ENCODE data around the gene LCE1B. TPM values are rescaled to one million over a fixed set of nuclear protein-coding genes. Genes with fewer than 3 reads are reported as not detected.

LCE1B gene
- total and polyA plus RNA-seq, 2 donors from 2014 or later: not detected

DNA sequence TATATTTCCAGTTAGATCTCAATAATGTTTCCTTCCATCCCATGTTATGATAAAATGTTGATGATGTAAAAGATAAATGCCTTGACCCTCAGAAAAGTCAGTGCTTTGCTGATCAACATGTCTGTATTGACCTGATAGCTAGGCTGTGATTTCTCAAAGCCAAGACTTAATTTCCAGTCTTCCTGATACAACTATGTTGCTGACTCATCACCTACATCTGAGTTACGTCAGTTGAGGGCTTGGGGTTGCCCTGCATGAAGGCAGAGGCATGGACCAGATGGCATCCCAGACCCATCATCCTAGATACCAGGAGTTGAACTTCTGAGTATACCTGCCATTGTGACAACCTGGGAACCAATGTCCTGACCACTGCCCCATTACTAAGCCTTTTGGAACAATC lies 10.4 kb upstream of the LCE1B start:
- Histone ChIP-seq H3K27ac (ENCODE audit: low read depth in 2 of 2, low read length in 2 of 2) (no peak overlapping the region), H3K36me3 (ENCODE audit: control insufficient read depth in 2 of 3, insufficient read depth in 3 of 3, low read length in 3 of 3) (no peaks in the 10 kb centered on the region), H3K27me3 (ENCODE audit: control insufficient read depth, insufficient read depth, low read length) (no peaks in the 10 kb centered on the region), H3K4me1 (ENCODE audit: control insufficient read depth in 2 of 3, insufficient read depth in 2 of 3, low read depth in 1 of 3, low read length in 3 of 3) (peaks cover 0 to 5% (median 0%) of the 10 kb centered on the region in 3 donors), H3K4me3 (ENCODE audit: low read length in 3 of 3) (no peak overlapping the region), H3K9ac (ENCODE audit: low read length in 3 of 3) (no peak overlapping the region), H3K9me3 (ENCODE audit: control insufficient read depth in 2 of 3, insufficient read depth in 1 of 3, low read length in 3 of 3) (no peaks in the 10 kb centered on the region)
- intact Hi-C loops (cut with DNase I): no loop called here
- DNase-seq (no peak), FAIRE-seq (no peak)
- TF ChIP-seq, protein P1, sequence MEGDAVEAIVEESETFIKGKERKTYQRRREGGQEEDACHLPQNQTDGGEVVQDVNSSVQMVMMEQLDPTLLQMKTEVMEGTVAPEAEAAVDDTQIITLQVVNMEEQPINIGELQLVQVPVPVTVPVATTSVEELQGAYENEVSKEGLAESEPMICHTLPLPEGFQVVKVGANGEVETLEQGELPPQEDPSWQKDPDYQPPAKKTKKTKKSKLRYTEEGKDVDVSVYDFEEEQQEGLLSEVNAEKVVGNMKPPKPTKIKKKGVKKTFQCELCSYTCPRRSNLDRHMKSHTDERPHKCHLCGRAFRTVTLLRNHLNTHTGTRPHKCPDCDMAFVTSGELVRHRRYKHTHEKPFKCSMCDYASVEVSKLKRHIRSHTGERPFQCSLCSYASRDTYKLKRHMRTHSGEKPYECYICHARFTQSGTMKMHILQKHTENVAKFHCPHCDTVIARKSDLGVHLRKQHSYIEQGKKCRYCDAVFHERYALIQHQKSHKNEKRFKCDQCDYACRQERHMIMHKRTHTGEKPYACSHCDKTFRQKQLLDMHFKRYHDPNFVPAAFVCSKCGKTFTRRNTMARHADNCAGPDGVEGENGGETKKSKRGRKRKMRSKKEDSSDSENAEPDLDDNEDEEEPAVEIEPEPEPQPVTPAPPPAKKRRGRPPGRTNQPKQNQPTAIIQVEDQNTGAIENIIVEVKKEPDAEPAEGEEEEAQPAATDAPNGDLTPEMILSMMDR (IDR thresholded peaks at IDR 0.05; ENCODE audit: borderline replicate concordance, extremely low read depth, insufficient read depth): no peak

DNA sequence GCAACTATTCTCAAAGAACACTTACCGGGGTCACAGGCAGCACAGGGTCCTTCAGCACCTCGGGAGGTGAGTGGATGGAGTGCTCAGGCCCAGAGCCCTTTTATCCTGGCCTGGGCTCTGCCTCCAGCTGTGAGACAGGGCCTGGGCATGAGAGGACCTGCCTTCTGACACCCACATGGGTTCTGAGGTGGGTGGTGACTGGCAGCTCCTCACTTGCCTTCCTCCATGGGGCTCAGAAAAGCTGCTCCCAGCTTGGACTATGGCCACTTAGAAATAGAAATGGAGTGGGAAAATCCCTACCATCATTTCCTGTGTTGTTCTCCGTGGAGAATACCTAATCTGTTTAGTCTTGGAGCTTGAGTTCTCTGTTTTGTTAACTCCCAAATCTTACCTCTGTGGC lies 5.2 kb upstream of the LCE1B start, which contains the start of gene LCE1C:
TSS of gene LCE1C (minus strand) at position 76 of the 400 bp plus-strand sequence. CDS start 1,173 bp downstream, outside the sequence.
- Histone ChIP-seq H3K9ac (ENCODE audit: low read length in 3 of 3) (no peak within 1 kb of the TSS), H3K9me3 (ENCODE audit: control insufficient read depth in 2 of 3, insufficient read depth in 1 of 3, low read length in 3 of 3) (no peaks in the 10 kb centered on the region), H3K27ac (ENCODE audit: low read depth in 2 of 2, low read length in 2 of 2) (no peak within 1 kb of the TSS), H3K27me3 (ENCODE audit: control insufficient read depth, insufficient read depth, low read length) (no peaks in the 10 kb centered on the region), H3K4me3 (ENCODE audit: low read length in 3 of 3) (no peak within 1 kb of the TSS), H3K36me3 (ENCODE audit: control insufficient read depth in 2 of 3, insufficient read depth in 3 of 3, low read length in 3 of 3) (no peaks in the 10 kb centered on the region), H3K4me1 (ENCODE audit: control insufficient read depth in 2 of 3, insufficient read depth in 2 of 3, low read depth in 1 of 3, low read length in 3 of 3) (peaks cover 0 to 1% (median 0%) of the 10 kb centered on the region in 3 donors)
- TF ChIP-seq, protein P1 (IDR thresholded peaks at IDR 0.05; ENCODE audit: borderline replicate concordance, extremely low read depth, insufficient read depth): no peak
- DNase-seq: no peak
- FAIRE-seq: no peak
- intact Hi-C loops (cut with DNase I): no loop called here

DNA sequence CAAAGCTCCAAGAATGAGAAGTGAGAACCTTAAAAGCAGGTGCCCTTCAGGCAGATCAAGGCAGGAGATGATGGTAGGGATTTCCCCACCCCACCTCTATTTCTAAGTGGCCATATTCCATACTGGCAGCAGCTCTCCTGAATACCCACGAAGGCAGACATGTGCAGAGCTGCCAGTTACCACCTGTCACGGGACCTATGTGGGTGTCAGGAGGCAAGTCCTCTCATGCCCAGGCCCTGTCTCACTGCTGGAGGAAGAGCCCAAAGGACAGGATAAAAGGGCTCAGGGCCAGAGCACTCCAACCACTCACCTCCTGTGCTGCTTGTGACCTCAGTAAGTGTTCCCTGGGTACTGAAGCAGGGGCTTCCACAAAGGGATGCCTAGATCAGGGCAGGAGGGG lies 721 bp upstream of the LCE1B start:
- DNase-seq (no peak), FAIRE-seq (no peak)

More for the DNA sequence above, 721 bp upstream of the LCE1B start:
- Histone ChIP-seq H3K27ac (ENCODE audit: low read depth in 2 of 2, low read length in 2 of 2) (no peak overlapping the region), H3K9me3 (ENCODE audit: control insufficient read depth in 2 of 3, insufficient read depth in 1 of 3, low read length in 3 of 3) (no peaks in the 10 kb centered on the region), H3K27me3 (ENCODE audit: control insufficient read depth, insufficient read depth, low read length) (no peaks in the 10 kb centered on the region), H3K4me3 (ENCODE audit: low read length in 3 of 3) (no peak overlapping the region), H3K36me3 (ENCODE audit: control insufficient read depth in 2 of 3, insufficient read depth in 3 of 3, low read length in 3 of 3) (no peaks in the 10 kb centered on the region), H3K4me1 (ENCODE audit: control insufficient read depth in 2 of 3, insufficient read depth in 2 of 3, low read depth in 1 of 3, low read length in 3 of 3) (no peaks in the 10 kb centered on the region), H3K9ac (ENCODE audit: low read length in 3 of 3) (no peak overlapping the region)
- intact Hi-C loops (cut with DNase I): no loop called here
- TF ChIP-seq, protein P1 (IDR thresholded peaks at IDR 0.05; ENCODE audit: borderline replicate concordance, extremely low read depth, insufficient read depth): no peak

All from kidney (tissue), 14 donors.